ENCODE measurements around the gene CYTH4. TPM values are rescaled to one million over a fixed set of nuclear protein-coding genes. Genes with fewer than 3 reads are reported as not detected.

Gene CYTH4
- total and polyA plus RNA-seq, 2 donors (not counting 3 experiments of a cell fraction or from before 2014, with no cell fraction given) = 0.06 TPM; not detected in 1

DNA sequence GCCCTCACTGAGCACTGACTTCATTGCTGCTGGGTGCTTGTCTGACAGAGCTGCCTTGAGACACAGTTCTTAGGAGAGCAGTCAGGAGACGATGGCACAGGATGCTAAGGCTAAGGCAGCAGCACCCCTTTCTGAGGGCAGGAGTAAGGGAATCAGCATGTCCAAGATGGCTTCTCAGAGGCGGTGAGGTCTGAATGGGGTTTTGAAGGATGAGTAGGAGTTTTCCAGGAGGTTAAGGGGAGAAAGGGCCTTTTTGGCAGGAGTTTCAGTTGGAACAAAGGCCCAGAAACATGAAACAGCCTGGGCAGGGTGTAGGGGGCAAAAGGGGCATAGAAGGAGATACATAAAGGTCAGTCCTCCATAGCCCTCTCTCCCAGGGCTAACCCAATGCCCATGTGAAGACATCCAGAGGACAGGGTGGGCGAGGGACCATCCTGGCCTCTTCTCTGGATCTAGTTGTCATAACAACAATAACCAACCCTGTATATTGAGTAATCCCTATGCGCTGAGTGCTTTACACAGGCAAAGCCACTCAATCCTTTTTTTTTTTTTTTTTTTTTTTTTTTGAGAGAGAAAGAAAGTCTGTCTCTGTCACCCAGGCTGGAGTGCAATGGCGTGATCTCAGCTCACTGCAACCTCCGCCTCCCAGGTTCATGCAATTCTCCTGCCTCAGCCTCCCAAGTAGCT lies 19.0 kb downstream of the CYTH4 start:
- TF ChIP-seq CTCF (IDR thresholded peaks at IDR 0.05; ENCODE audit: extremely low read depth in 1 of 2, insufficient read depth in 1 of 2, low read depth in 1 of 2, low read length in 2 of 2) (no peak), POLR2AphosphoS5 (IDR thresholded peaks at IDR 0.05; ENCODE audit: insufficient read depth, low read depth, low read length) (no peak)
- TF ChIP-seq, protein P1, sequence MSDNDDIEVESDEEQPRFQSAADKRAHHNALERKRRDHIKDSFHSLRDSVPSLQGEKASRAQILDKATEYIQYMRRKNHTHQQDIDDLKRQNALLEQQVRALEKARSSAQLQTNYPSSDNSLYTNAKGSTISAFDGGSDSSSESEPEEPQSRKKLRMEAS (IDR thresholded peaks at IDR 0.05; ENCODE audit: insufficient read depth, insufficient read length) = no peak
- no peak overlapping the region for H3K9ac ChIP-seq (replicated peaks; ENCODE audit: extremely low read depth, insufficient read depth, low read length)
- CTCF ChIA-PET = interaction anchor here (1.0 to 1.7 kb wide), 2 partner anchors 10 to 42 kb away, joined by 3 to 4 read pairs; no protein-coding TSS in a partner anchor

More for the DNA sequence above, 19.0 kb downstream of the CYTH4 start:
- Histone ChIP-seq H3K9me1 (replicated peaks; ENCODE audit: control insufficient read depth, extremely low read depth, insufficient read depth, low read length) (no peaks in the 10 kb centered on the region), H3K9me3 (replicated peaks; ENCODE audit: control insufficient read depth, insufficient read depth, low read length) (no peaks in the 10 kb centered on the region), H3K36me3 (ENCODE audit: control insufficient read depth in 2 of 2, extremely low read depth in 1 of 2, insufficient read depth in 2 of 2, low read length in 2 of 2) (no peaks in the 10 kb centered on the region), H4K20me1 (replicated peaks; ENCODE audit: control insufficient read depth, extremely low read depth, insufficient read depth, low read length) (no peaks in the 10 kb centered on the region), H2AFZ (ENCODE audit: low read depth, low read length) (peak overlapping the region; percentile 44), H3K4me2 (ENCODE audit: insufficient read depth, low read length) (no peak overlapping the region), H3K4me1 (ENCODE audit: control insufficient read depth, extremely low read depth, insufficient read depth, low read length) (peaks cover 27% of the 10 kb centered on the region), H3K4me3 (replicated peaks in 1 of 3; ENCODE audit: insufficient read depth in 1 of 3, low read depth in 1 of 3, low read length in 3 of 3) (no peak overlapping the region), H3K79me2 (ENCODE audit: control insufficient read depth, insufficient read depth, low read length) (no peaks in the 10 kb centered on the region), H3K27ac (ENCODE audit: insufficient read depth, low read depth, low read length) (no peak overlapping the region), H3K27me3 (ENCODE audit: control insufficient read depth in 2 of 2, insufficient read depth in 2 of 2, low read length in 2 of 2) (no peaks in the 10 kb centered on the region)
- FAIRE-seq (no peak), DNase-seq (ENCODE audit: low read depth, low spot score) (no peak)
- dilution Hi-C loops (cut with MboI; ENCODE audit: extremely low pct_ligation_motif_present, low sequenced_read_pairs) = no loop called here
- intact Hi-C loops (cut with micrococcal nuclease) = no loop called here
- POLR2A ChIA-PET = no interaction called here
- no TSS peak for BruUV-seq (replicated peaks)

All from endothelial cell of umbilical vein (primary cell).